H9 (cell line): ENCODE measurements around the gene PRSS16. TPM values are rescaled to one million over a fixed set of nuclear protein-coding genes. Genes with fewer than 3 reads are reported as not detected.

Source experiments
- DNase-seq: peaks from one replicate; pipeline ENCODE4 v3.0.0-alpha.2; 2017
- H2AFZ ChIP-seq: one replicate; pipeline ENCODE4 v1.6.1; 2013; ENCODE audit warnings: mild to moderate bottlenecking, low read length, control low read depth, moderate library complexity
- H2AK5ac ChIP-seq: 2 replicates; pipeline ENCODE4 v1.6.1; 2013; ENCODE audit warnings: low read length, control low read depth, mixed read lengths; ENCODE audit not compliant: insufficient read length
- H2BK120ac ChIP-seq: one replicate; pipeline ENCODE4 v1.6.1; 2013; ENCODE audit warnings: low read depth, mild to moderate bottlenecking, low read length, control low read depth, inconsistent platforms; ENCODE audit not compliant: poor library complexity, severe bottlenecking
- H2BK12ac ChIP-seq: 2 replicates; pipeline ENCODE4 v1.6.1; 2013; ENCODE audit warnings: low read length, control low read depth, mixed read lengths, low read depth; ENCODE audit not compliant: insufficient read length
- H2BK15ac ChIP-seq: 2 replicates; pipeline ENCODE4 v1.6.1; 2013; ENCODE audit warnings: low read depth, low read length, control low read depth
- H2BK20ac ChIP-seq: one replicate; pipeline ENCODE4 v1.6.1; 2013; ENCODE audit warnings: low read depth, mild to moderate bottlenecking, low read length, control low read depth, inconsistent platforms; ENCODE audit not compliant: poor library complexity, severe bottlenecking
- H2BK5ac ChIP-seq: 2 replicates; pipeline ENCODE4 v1.6.1; 2013; ENCODE audit warnings: low read length, control low read depth, mixed read lengths; ENCODE audit not compliant: insufficient read length
- H3K14ac ChIP-seq: 2 replicates; pipeline ENCODE4 v1.6.1; 2013; ENCODE audit warnings: low read length, control low read depth; ENCODE audit not compliant: insufficient read depth
- H3K18ac ChIP-seq: 2 replicates; pipeline ENCODE4 v1.6.1; 2013; ENCODE audit warnings: low read depth, mild to moderate bottlenecking, mixed read lengths, low read length, control low read depth; ENCODE audit not compliant: insufficient read length
- H3K23ac ChIP-seq: 2 replicates; pipeline ENCODE4 v1.6.1; 2013; ENCODE audit warnings: low read length, control low read depth, mixed read lengths, low read depth; ENCODE audit not compliant: insufficient read length
- H3K23me2 ChIP-seq: 2 replicates; pipeline ENCODE4 v1.6.1; 2013; ENCODE audit warnings: low read depth, mild to moderate bottlenecking, mixed read lengths, low read length, control low read depth; ENCODE audit not compliant: insufficient read length, poor library complexity, severe bottlenecking
- H3K27ac ChIP-seq: 2 replicates; pipeline ENCODE4 v1.5.1; 2013; ENCODE audit warnings: low read length, control low read depth, mixed read lengths, low read depth; ENCODE audit not compliant: insufficient read length
- H3K27me3 ChIP-seq: 2 replicates; pipeline ENCODE4 v1.6.1; 2013; ENCODE audit warnings: low read length, control low read depth, inconsistent platforms; ENCODE audit not compliant: insufficient read depth
- H3K4ac ChIP-seq: 2 replicates; pipeline ENCODE4 v1.6.1; 2013; ENCODE audit warnings: low read depth, mild to moderate bottlenecking, control low read depth, inconsistent platforms, low read length, moderate library complexity
- H3K4me1 ChIP-seq: 2 replicates; pipeline ENCODE4 v1.6.1; 2013; ENCODE audit warnings: low read length, control low read depth, inconsistent platforms; ENCODE audit not compliant: insufficient read depth
- H3K4me2 ChIP-seq: 2 replicates; pipeline ENCODE4 v1.6.1; 2013; ENCODE audit warnings: low read length, control low read depth, mixed read lengths; ENCODE audit not compliant: insufficient read length, insufficient read depth
- H3K56ac ChIP-seq: 2 replicates; pipeline ENCODE4 v1.6.1; 2013; ENCODE audit warnings: low read depth, mild to moderate bottlenecking, mixed read lengths, low read length, control low read depth; ENCODE audit not compliant: insufficient read length
- H3K79me1 ChIP-seq: 2 replicates; pipeline ENCODE4 v1.6.1; 2013; ENCODE audit warnings: low read depth, mild to moderate bottlenecking, moderate library complexity, low read length, control low read depth, inconsistent platforms; ENCODE audit not compliant: insufficient read depth, poor library complexity, severe bottlenecking
- H3K79me2 ChIP-seq: 2 replicates; pipeline ENCODE4 v1.6.1; 2013; ENCODE audit warnings: low read length, control low read depth, inconsistent platforms; ENCODE audit not compliant: insufficient read depth
- H3K9ac ChIP-seq: 2 replicates; pipeline ENCODE4 v1.6.1; 2013; ENCODE audit warnings: low read length, control low read depth, mixed read lengths; ENCODE audit not compliant: insufficient read length; ENCODE audit errors: extremely low read depth
- H3K9me3 ChIP-seq: one replicate; pipeline ENCODE4 v1.6.1; 2013; ENCODE audit warnings: low read depth, low read length, inconsistent platforms; ENCODE audit not compliant: control insufficient read depth
- H3T11ph ChIP-seq: one replicate; pipeline ENCODE4 v1.6.1; 2013; ENCODE audit warnings: mild to moderate bottlenecking, low read length, control low read depth, inconsistent platforms
- H4K20me1 ChIP-seq: one replicate; pipeline ENCODE4 v1.6.1; 2013; ENCODE audit not compliant: control insufficient read depth, insufficient read length, insufficient read depth
- H4K5ac ChIP-seq: 2 replicates; pipeline ENCODE4 v1.6.1; 2013; ENCODE audit warnings: low read depth, mild to moderate bottlenecking, mixed read lengths, low read length, control low read depth; ENCODE audit not compliant: insufficient read length
- H4K8ac ChIP-seq: replicated peaks from 2 replicates; pipeline ENCODE4 v1.6.1; 2013; ENCODE audit warnings: low read length, control low read depth, mixed read lengths, low read depth; ENCODE audit not compliant: insufficient read length
- H4K91ac ChIP-seq: 2 replicates; pipeline ENCODE4 v1.6.1; 2013; ENCODE audit warnings: low read depth, mild to moderate bottlenecking, moderate library complexity, mixed read lengths, low read length, control low read depth; ENCODE audit not compliant: insufficient read length
- H3K27ac Mint-ChIP-seq, 3 experiments: 2 replicates in 2 of 3; 3 replicates in 1 of 3; pipeline ENCODE4 v1.8.0; 2020 to 2021; ENCODE audit warnings: mixed read lengths in 3 of 3, mild to moderate bottlenecking in 1 of 3, moderate library complexity in 1 of 3
- H3K27me3 Mint-ChIP-seq: 2 replicates; pipeline ENCODE4 v1.8.0; 2021; ENCODE audit warnings: low read depth, mild to moderate bottlenecking, moderate library complexity, mixed read lengths
- H3K36me3 Mint-ChIP-seq, 3 experiments: 2 replicates in 2 of 3; 3 replicates in 1 of 3; pipeline ENCODE4 v1.8.0; 2020 to 2021; ENCODE audit warnings: low read depth in 3 of 3, mixed read lengths in 3 of 3; ENCODE audit not compliant: insufficient read depth in 1 of 3
- H3K4me1 Mint-ChIP-seq, 2 experiments: 2 replicates each; pipeline ENCODE4 v1.8.0; 2020; ENCODE audit warnings: mixed read lengths in 2 of 2
- H3K4me3 Mint-ChIP-seq, 2 experiments: 2 replicates in 1 of 2; 3 replicates in 1 of 2; pipeline ENCODE4 v1.8.0; 2020 to 2021; ENCODE audit warnings: mild to moderate bottlenecking in 2 of 2, mixed read lengths in 2 of 2, moderate library complexity in 1 of 2
- H3K9me3 Mint-ChIP-seq, 2 experiments: 2 replicates in 1 of 2; 3 replicates in 1 of 2; pipeline ENCODE4 v1.8.0; 2020; ENCODE audit warnings: mild to moderate bottlenecking in 2 of 2, mixed read lengths in 2 of 2, moderate library complexity in 1 of 2
- WGBS: extraction: QIAGEN DNeasy Blood & Tissue Kit; methylation state at CpG from one replicate; pipeline ENCODE4 v1.1.7; 2013; ENCODE audit warnings: missing lambda C conversion rate, low lambda C conversion rate, mixed read lengths; ENCODE audit not compliant: insufficient read length; ENCODE audit errors: extremely low coverage; 5-methylcytosine and 5-hydroxymethylcytosine counted together
- total RNA-seq: library from RNA; stranded (reverse); gene quantifications from 2 replicates; pipeline ENCODE4 v1.2.1, GENCODE V29; 2021
- TF ChIP-seq, protein P1 (sequence below): fragments of 200-600 bp; sonication (generic); conservative IDR thresholded peaks from 3 replicates; pipeline ENCODE4 v1.8.0; 2021; ENCODE audit warnings: antibody characterized with exemption, mild to moderate bottlenecking

Gene PRSS16
- total RNA-seq, 1 experiment from 2014 or later = 14.8 TPM

GRCh38 chr6:27297484-27297856 is 50.0 kb downstream of the PRSS16 start:
- Histone ChIP-seq H2BK15ac (no peak overlapping the region), H2BK120ac (no peak overlapping the region), H4K8ac (no peak overlapping the region), H3K56ac (no peak overlapping the region), H3K9ac (peak overlapping the region; percentile 45), H2BK12ac (no peak overlapping the region), H2BK20ac (no peak overlapping the region), H2BK5ac (no peak overlapping the region), H4K20me1 (no peaks in the 10 kb centered on the region), H3T11ph (no peak overlapping the region), H3K27me3 (no peaks in the 10 kb centered on the region), H3K27ac (no peak overlapping the region), H3K23ac (no peak overlapping the region), H3K14ac (no peak overlapping the region), H3K4me1 (no peaks in the 10 kb centered on the region; the same call in 1 of the 2 replicates), H3K23me2 (peaks cover 17% of the 10 kb centered on the region), H2AK5ac (no peak overlapping the region), H2AFZ (peak overlapping the region; percentile 82), H3K4ac (no peak overlapping the region), H4K91ac (no peak overlapping the region), H4K5ac (no peak overlapping the region), H3K9me3 (no peaks in the 10 kb centered on the region), H3K4me2 (peak overlapping the region; percentile 84), H3K79me1 (no peaks in the 10 kb centered on the region), H3K18ac (no peak overlapping the region), H3K79me2 (no peaks in the 10 kb centered on the region)
- TF ChIP-seq, protein P1, sequence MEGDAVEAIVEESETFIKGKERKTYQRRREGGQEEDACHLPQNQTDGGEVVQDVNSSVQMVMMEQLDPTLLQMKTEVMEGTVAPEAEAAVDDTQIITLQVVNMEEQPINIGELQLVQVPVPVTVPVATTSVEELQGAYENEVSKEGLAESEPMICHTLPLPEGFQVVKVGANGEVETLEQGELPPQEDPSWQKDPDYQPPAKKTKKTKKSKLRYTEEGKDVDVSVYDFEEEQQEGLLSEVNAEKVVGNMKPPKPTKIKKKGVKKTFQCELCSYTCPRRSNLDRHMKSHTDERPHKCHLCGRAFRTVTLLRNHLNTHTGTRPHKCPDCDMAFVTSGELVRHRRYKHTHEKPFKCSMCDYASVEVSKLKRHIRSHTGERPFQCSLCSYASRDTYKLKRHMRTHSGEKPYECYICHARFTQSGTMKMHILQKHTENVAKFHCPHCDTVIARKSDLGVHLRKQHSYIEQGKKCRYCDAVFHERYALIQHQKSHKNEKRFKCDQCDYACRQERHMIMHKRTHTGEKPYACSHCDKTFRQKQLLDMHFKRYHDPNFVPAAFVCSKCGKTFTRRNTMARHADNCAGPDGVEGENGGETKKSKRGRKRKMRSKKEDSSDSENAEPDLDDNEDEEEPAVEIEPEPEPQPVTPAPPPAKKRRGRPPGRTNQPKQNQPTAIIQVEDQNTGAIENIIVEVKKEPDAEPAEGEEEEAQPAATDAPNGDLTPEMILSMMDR = no peak
- H3K4me1 Mint-ChIP-seq = peaks cover 24 to 44% of the 10 kb centered on the region in 2 experiments
- H3K9me3 Mint-ChIP-seq = no peaks in the 10 kb centered on the region; a peak in 2 of 5 replicates
- WGBS = no CpG with 5 or more reads among the region's 7 CpGs
- no peaks in the 10 kb centered on the region; a peak in 1 of 7 replicates for H3K36me3 Mint-ChIP-seq
- peak overlapping the region; percentile 87 to 89 for H3K4me3 Mint-ChIP-seq
- H3K27ac Mint-ChIP-seq = no peak overlapping the region
- H3K27me3 Mint-ChIP-seq = peaks cover 14% of the 10 kb centered on the region
- DNase-seq = no peak
